HG02678 (cell line): ENCODE results near the gene GUCD1.
"Not testable (repeated sequence)": the region's sequence is repeated elsewhere in the genome, so short reads cannot be mapped to it uniquely, and the experiment has no call there.

Source experiments
- ATAC-seq: cut with Tn5 transposase; IDR thresholded peaks from one replicate; pipeline ENCODE4 v1.9.1; 2021; ENCODE audit warnings: mild to moderate bottlenecking, moderate library complexity; ENCODE audit not compliant: unreplicated experiment

GUCD1 gene

DNA sequence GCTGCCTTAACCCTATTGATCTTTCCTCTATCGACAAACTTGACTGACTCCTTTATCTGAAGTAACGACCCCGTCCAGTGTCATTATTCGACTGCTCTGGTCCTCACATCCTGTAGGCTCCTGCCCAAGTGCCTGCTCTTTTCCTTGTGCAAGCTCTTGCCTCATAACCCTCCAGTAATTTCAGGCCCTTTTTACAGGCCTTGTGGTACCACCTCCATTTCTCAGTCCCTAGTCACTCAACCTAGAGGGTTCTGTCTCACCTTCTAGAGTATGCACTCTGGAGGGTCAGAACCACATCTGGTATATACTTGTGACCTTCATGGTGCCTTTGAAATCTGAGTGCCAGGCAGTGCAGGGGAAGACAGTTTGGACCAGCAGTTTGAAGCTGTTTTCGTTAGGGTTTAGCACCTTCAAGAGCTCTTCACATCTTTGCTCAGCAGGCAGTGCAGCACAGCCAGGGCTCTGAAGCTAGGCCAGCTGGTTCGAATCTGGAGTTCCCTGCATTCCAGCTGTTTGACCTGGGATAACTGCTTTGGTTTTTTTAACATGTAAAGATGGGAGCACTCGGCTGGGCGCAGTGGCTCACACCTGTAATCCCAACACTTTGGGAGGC lies 12.1 kb upstream of the GUCD1 start:
- no peak for ATAC-seq

GRCh38 chr22:24565077-24565476 lies 10.1 kb upstream of the GUCD1 start:
- no peak for ATAC-seq

GRCh38 chr22:24564376-24565058 lies 9.6 kb upstream of the GUCD1 start:
- ATAC-seq: no peak

- ATAC-seq: no peak
Measured at GRCh38 chr22:24563246-24563645, 8.3 kb upstream of the GUCD1 start.

DNA sequence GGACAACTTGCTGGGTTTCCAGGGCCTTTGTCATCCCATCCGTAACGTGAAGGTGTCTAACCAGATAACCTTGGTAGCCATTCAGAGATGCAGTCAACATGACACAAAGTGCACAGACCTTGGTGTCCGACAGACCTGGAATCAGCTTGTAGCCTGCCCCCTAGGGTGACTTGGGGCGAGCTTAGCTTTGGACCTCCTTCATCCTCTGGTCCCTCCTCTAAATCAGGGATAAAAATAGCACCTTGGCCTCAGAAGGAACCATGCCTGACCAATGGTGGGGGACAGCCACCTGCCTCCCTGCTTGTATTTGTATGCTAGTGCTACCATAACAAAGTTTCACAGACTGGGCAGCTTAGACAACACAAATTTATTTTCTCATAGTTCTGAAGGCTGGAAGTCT lies 4.5 kb upstream of the GUCD1 start:
- no peak for ATAC-seq

DNA sequence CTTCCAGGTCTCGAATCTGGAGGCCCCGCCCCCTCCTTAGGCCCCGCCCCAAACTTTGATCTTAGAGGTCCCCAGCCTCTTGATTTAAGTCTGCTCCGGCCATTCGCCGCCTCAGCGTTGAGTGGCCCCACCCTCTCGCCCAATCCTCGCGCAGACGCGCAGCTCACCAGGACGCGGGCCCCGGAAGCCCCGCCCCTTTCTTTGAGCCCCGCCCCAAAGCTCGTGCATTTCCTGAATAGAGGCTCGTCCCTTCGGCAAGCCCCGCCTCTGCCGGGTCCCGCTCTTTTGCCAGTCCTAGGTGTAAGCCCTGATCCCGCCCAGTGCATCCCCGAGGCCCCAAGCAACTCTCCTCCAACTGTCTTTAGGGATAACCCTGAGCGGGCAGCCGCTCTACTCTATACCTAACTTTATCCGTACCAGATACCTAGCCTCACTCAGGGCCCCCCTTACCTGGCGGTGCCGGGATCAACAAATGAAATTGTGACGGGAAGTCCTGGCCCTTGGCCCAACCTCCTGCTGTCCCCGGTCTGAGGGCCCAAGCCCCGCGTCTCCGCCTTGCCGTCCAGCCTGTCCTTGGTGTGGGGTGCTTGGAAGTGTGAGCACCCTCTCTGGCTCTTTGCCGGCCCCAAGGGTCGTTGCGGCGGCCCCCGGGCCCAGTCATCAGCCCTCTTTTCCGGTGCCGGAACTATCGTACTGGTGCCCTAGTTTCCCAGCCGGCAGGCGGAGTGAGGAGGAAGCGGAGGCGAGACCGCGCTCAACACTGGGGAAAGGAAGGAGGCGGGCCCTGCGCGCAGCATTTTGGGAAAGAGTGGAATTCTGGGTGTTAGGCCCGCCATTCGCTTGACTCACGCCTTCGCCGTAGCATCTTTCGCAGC lies 464 bp upstream of the GUCD1 start, which contains the start of gene SNRPD3:
SNRPD3 (plus strand) TSS at position 835 of the 875 bp plus-strand sequence. CDS start 1,676 bp downstream, outside the sequence.
- peak; percentile 80 for ATAC-seq

DNA sequence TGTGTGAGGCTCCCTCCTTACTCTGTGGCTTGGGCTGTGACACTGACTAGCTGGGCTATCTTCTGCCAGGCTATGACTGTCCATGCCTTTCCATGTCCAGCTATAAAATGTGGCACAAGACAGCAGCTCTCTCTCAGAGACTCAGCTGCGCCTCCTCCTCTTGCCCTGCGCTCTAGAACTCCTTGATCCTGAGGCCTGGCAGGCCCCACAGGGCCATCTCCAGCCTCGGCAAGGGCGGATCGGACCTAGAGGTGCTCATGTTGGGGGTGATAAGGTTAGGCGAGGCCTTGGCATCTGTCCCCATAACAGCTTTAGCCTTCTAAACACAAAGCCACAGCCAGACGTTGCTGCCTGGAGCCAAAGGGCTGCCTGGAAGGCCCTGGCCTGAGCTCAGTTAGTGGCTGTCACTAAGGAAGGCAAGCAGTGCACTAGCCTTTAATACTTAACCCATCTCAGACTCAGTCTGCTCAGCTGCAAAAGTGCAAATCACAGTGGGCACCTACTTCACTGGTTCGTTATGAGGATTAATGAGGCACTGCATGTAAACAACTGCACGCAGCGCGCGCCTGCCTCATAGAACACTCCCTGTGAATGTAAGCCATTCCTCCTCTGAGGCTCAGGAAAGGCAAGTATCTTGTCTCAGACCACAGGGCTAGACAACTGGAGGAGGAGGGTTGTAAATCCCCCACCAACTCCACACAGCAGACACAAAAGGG lies 1.2 kb downstream of the GUCD1 start:
- ATAC-seq: no peak

DNA sequence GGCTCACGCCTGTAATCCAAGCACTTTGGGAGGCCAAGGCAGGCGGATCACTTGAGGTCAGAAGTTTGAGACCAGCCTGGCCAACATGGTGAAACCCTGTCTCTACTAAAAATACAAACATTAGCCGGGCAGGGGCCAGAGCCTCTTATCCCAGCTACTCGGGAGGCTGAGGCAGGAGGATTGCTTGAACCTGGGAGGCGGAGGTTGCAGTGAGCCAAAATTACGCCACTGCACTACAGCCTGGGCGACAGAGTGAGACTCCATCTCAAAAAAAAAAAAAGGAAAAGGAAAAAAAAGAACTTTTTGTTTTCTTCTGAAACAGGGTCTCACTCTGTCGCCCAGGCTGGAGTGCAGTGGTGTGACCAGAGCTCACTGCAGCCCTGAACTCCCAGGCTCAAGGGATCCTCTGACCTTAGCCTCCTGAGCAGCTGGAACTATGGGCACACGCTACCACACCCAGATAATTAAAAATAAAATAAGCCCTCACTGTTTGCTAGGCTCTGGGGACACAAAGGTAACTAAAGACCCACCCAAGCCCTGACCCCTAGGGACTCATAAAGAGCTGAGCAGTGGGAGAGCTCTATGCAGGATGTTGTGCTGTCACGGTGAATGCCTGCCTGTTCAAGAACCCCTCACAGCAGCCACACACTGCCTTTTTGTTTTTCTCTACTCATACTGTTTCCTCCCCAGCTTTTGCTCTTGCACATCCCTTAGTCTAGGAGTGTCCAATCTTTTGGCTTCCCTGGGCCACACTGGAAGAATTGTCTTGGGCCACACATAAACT lies 2.2 kb downstream of the GUCD1 start:
- ATAC-seq: not testable (repeated sequence)

GRCh38 chr22:24550902-24551435 lies 4.0 kb downstream of the GUCD1 start:
- ATAC-seq: no peak

GRCh38 chr22:24550028-24550901 lies 4.7 kb downstream of the GUCD1 start:
- no peak for ATAC-seq

DNA sequence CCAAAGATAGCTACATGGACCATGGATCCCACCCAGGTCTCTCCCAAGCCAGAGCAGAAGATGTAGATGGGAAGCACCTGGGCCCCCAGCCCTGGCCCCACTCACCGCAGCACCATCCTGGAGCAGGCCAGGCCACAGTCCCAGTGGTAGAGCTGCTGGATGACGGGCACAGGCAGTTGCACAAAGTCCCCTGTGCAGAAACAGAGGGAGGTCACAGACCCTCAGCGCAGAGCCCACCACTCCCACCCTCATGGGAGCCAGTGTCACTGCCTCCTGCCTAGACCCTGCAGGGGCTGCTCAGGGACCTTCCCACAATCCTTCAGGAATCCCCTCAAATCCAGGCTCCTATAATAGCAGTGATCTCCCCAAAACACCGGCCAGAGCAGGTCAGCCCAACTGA lies 6.1 kb downstream of the GUCD1 start:
- ATAC-seq: no peak

- no peak for ATAC-seq
Measured at GRCh38 chr22:24543679-24544243, 11.2 kb downstream of the GUCD1 start.

- no peak for ATAC-seq
Measured at GRCh38 chr22:24543185-24543601, 11.7 kb downstream of the GUCD1 start.

GRCh38 chr22:24542641-24543040 lies 12.3 kb downstream of the GUCD1 start:
- ATAC-seq: no peak

- ATAC-seq: no peak
Measured at GRCh38 chr22:24541681-24542515, 13.0 kb downstream of the GUCD1 start.

DNA sequence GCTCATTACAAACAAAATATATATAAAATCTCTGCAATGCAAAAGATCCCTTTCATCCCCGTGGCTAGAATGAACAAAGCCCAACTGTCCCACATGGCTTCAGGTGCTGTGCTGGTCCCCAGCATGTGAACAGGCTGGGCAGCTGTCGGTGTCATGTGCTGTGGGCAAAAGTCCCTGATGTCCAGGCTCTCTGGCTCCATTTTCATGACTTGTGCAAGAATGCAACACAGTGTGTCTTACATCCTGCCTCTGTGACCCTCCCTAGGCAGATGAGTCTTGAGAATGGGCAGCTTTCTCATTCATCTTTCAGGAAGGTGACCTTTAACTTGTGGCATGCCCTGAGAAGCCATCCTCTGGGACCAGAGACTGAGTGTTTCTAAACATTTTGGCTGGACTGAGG lies 14.5 kb downstream of the GUCD1 start:
- ATAC-seq: no peak

- ATAC-seq: no peak
Measured at GRCh38 chr22:24536089-24536488, 18.8 kb downstream of the GUCD1 start.

DNA sequence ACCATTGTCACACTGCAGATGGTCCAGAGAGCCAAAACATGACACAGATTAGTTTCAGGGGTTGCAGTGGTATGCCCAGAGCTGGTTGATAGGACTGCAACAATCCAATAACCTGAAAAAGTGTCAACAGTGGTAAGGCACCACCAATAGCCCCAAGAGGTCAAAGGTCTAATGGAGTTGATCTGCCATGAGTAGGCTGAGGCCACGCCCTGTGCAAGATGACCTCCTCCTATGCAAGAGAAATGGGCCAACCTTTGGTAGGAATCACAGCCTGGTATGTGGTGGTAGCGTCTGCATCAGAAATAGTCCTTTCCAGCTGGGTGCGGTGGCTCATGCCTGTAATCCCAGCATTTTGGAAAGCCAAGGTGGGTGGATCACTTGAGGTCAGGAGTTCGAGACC lies 19.6 kb downstream of the GUCD1 start:
- ATAC-seq: no peak
